ENCODE data around the gene YKT6.

DNA sequence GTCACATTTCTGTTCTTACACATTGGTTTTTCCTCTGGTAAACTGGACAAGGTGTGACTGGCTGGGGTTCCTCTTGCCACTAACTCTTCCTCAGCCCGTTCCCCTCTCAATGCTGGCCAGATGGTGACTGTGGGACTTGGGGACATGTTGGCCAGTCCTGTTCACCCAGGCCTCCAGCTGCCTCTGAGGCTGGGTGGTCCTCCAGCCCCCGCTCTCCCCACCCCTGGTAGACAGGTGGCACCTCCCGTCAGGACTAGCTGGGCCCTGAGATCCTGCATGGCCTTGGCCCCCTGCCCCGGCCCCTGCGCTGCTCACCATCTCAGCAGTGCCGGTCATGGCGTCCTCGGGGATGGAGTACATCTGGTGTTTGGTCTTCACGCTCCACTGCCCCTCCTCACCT, 48.8 kb upstream of the YKT6 start:
- TF ChIP-seq EGR1 (IDR thresholded peaks at IDR 0.05; ENCODE audit: borderline replicate concordance, low read depth, low read length) (no peak), CHD2 (IDR thresholded peaks at IDR 0.05; ENCODE audit: low read length) (no peak), EZH2 (IDR thresholded peaks at IDR 0.05; ENCODE audit: low read depth, low read length, severe bottlenecking) (no peak), RAD21 (IDR thresholded peaks at IDR 0.05 in 1 of 2, conservative IDR thresholded peaks at IDR 0.05 in 1 of 2; ENCODE audit: low read depth in 2 of 2, low read length in 2 of 2) (no peak), CHD1 (IDR thresholded peaks at IDR 0.05; ENCODE audit: low read depth, low read length) (no peak), POLR2A (IDR thresholded peaks at IDR 0.05; ENCODE audit: control extremely low read depth in 1 of 2, low read depth in 2 of 2, low read length in 2 of 2) (no peak), GABPA (IDR thresholded peaks at IDR 0.05; ENCODE audit: borderline replicate concordance, insufficient read depth, low read length) (no peak), TAF1 (IDR thresholded peaks at IDR 0.05; ENCODE audit: low read depth, low read length) (no peak), HDAC2 (IDR thresholded peaks at IDR 0.05; ENCODE audit: borderline replicate concordance in 1 of 2, low read depth in 2 of 2, low read length in 2 of 2) (no peak), EP300 (IDR thresholded peaks at IDR 0.05; ENCODE audit: borderline replicate concordance in 1 of 2, low read depth in 2 of 2, low read length in 2 of 2) (no peak), RXRA (IDR thresholded peaks at IDR 0.05; ENCODE audit: insufficient read depth, low read depth, low read length) (no peak)
- TF ChIP-seq, protein P1, sequence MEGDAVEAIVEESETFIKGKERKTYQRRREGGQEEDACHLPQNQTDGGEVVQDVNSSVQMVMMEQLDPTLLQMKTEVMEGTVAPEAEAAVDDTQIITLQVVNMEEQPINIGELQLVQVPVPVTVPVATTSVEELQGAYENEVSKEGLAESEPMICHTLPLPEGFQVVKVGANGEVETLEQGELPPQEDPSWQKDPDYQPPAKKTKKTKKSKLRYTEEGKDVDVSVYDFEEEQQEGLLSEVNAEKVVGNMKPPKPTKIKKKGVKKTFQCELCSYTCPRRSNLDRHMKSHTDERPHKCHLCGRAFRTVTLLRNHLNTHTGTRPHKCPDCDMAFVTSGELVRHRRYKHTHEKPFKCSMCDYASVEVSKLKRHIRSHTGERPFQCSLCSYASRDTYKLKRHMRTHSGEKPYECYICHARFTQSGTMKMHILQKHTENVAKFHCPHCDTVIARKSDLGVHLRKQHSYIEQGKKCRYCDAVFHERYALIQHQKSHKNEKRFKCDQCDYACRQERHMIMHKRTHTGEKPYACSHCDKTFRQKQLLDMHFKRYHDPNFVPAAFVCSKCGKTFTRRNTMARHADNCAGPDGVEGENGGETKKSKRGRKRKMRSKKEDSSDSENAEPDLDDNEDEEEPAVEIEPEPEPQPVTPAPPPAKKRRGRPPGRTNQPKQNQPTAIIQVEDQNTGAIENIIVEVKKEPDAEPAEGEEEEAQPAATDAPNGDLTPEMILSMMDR (IDR thresholded peaks at IDR 0.05; ENCODE audit: control extremely low read depth in 1 of 3, insufficient read depth in 1 of 3, low read depth in 1 of 3, low read length in 3 of 3), result no peak
- TF ChIP-seq, protein P2, sequence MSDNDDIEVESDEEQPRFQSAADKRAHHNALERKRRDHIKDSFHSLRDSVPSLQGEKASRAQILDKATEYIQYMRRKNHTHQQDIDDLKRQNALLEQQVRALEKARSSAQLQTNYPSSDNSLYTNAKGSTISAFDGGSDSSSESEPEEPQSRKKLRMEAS (IDR thresholded peaks at IDR 0.05), result no peak
- TF ChIP-seq, protein P3, sequence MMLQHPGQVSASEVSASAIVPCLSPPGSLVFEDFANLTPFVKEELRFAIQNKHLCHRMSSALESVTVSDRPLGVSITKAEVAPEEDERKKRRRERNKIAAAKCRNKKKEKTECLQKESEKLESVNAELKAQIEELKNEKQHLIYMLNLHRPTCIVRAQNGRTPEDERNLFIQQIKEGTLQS (IDR thresholded peaks at IDR 0.05; ENCODE audit: insufficient read depth, low read depth, low read length), result no peak

All from H1 (cell line).